PC-3 (cell line): ENCODE measurements around the gene TRIM25. TPM values are rescaled to one million over a fixed set of nuclear protein-coding genes. Genes with fewer than 3 reads are reported as not detected.

Experiments used
- ATAC-seq: fragments of 200-7000 bp; cut with Tn5 transposase; 2 replicates; pipeline ENCODE4 v1.9.1; 2020; ENCODE audit warnings: mild to moderate bottlenecking, moderate library complexity
- BruUV-seq: library from RNA; stranded (reverse); fragments of 400-500 nt; replicated peaks from 2 replicates; lab custom pipeline; 2021; lab: Mats Ljungman, UMichigan
- CTCF ChIA-PET: fragments of 300-600 bp; sonication (Branson Sonifier 250); formaldehyde crosslinking; loops from one replicate; lab custom pipeline; 2022; ENCODE audit warnings: antibody characterized with exemption; lab: Charles Lee
- POLR2A ChIA-PET: fragments of 300-600 bp; sonication (Branson Sonifier 250); formaldehyde crosslinking; loops from one replicate; lab custom pipeline; 2022; ENCODE audit warnings: antibody characterized with exemption; ENCODE audit not compliant: unreplicated experiment; lab: Charles Lee
- DNase-seq: peaks from one replicate; pipeline ENCODE4 v3.0.0-alpha.2; 2015
- H2AFZ ChIP-seq: fragments of 300-600 bp; sonication (generic); 2 replicates; pipeline ENCODE4 v1.6.0; 2016; ENCODE audit warnings: antibody characterized with exemption, low read length
- H3F3A ChIP-seq: fragments of 300-600 bp; sonication (generic); one replicate; pipeline ENCODE4 v1.6.0; 2017; ENCODE audit warnings: antibody characterized with exemption, low read length, control low read depth, mild to moderate bottlenecking; ENCODE audit not compliant: unreplicated experiment
- H3K27ac ChIP-seq: fragments of 300-600 bp; sonication (generic); 2 replicates; pipeline ENCODE4 v1.5.1; 2016; ENCODE audit warnings: mild to moderate bottlenecking, low read length
- H3K27me3 ChIP-seq: fragments of 300-600 bp; sonication (generic); 2 replicates; pipeline ENCODE4 v1.6.1; 2016; ENCODE audit warnings: low read length, mixed read lengths
- H3K36me3 ChIP-seq: fragments of 300-600 bp; sonication (generic); 2 replicates; pipeline ENCODE4 v1.6.1; 2016; ENCODE audit warnings: low read depth, mixed run types, low read length, mixed read lengths
- H3K4me1 ChIP-seq: fragments of 300-600 bp; sonication (generic); 2 replicates; pipeline ENCODE4 v1.5.1; 2016; ENCODE audit warnings: low read length; ENCODE audit not compliant: insufficient read depth
- H3K4me2 ChIP-seq: fragments of 300-600 bp; sonication (generic); 2 replicates; pipeline ENCODE4 v1.6.0; 2016; ENCODE audit warnings: low read length
- H3K4me3 ChIP-seq: fragments of 300-600 bp; sonication (generic); 2 replicates; pipeline ENCODE4 v1.5.1; 2016; ENCODE audit warnings: mild to moderate bottlenecking, low read length, mixed read lengths
- H3K79me2 ChIP-seq: fragments of 300-600 bp; sonication (generic); 2 replicates; pipeline ENCODE4 v1.6.1; 2017; ENCODE audit warnings: low read length, mixed read lengths
- H3K9ac ChIP-seq: fragments of 300-600 bp; sonication (generic); 2 replicates; pipeline ENCODE4 v1.6.0; 2016; ENCODE audit warnings: mild to moderate bottlenecking, low read length
- H3K9me2 ChIP-seq: fragments of 300-600 bp; sonication (generic); replicated peaks from 2 replicates; pipeline ENCODE4 v1.6.1; 2016; ENCODE audit warnings: mixed run types, low read length, mixed read lengths
- H3K9me3 ChIP-seq: fragments of 300-600 bp; sonication (generic); 2 replicates; pipeline ENCODE4 v1.6.1; 2016; ENCODE audit warnings: low read length, mixed read lengths
- H4K20me1 ChIP-seq: fragments of 300-600 bp; sonication (generic); 2 replicates; pipeline ENCODE4 v1.6.1; 2016; ENCODE audit warnings: low read length, mixed read lengths
- CTCF ChIP-seq: fragments of 300-600 bp; sonication (generic); conservative IDR thresholded peaks from 2 replicates; pipeline ENCODE4 v1.5.1; 2017; ENCODE audit warnings: antibody characterized with exemption, low read depth, mild to moderate bottlenecking, low read length
- EZH2 ChIP-seq: fragments of 300-600 bp; sonication (generic); IDR thresholded peaks from one replicate; pipeline ENCODE4 v1.6.1; 2017; ENCODE audit warnings: antibody characterized with exemption, mild to moderate bottlenecking, low read length; ENCODE audit not compliant: unreplicated experiment
- EZH2phosphoT487 ChIP-seq: fragments of 300-600 bp; sonication (generic); IDR thresholded peaks from 2 replicates; pipeline ENCODE4 v1.6.1; 2018; ENCODE audit warnings: mild to moderate bottlenecking, antibody characterized with exemption, low read length, borderline replicate concordance
- intact Hi-C: fragments of 100-400 bp; cut with micrococcal nuclease; formaldehyde crosslinking; loops from 2 replicates; pipeline ENCODE4 v1.9.0; 2023
- total RNA-seq: library from RNA; depleted of rRNA; stranded (reverse); fragments of >200 nt; gene quantifications from 2 replicates; pipeline ENCODE4 v1.2.3, GENCODE V29; 2014

TRIM25 gene
- total RNA-seq, 1 experiment from 2014 or later = 44.0 TPM

GRCh38 chr17:56947741-56948140 is 33.9 kb upstream of the TRIM25 start:
- TF ChIP-seq EZH2phosphoT487 (no peak), CTCF (no peak), EZH2 (no peak)
- no peak for DNase-seq

GRCh38 chr17:56945938-56946505 is 32.2 kb upstream of the TRIM25 start:
- H3K27me3 ChIP-seq = no peaks in the 10 kb centered on the region
- H3K4me2 ChIP-seq = no peak overlapping the region
- H3K27ac ChIP-seq = no peak overlapping the region
- no TSS peak for BruUV-seq
- no peak overlapping the region for H2AFZ ChIP-seq
- POLR2A ChIA-PET = interaction anchor here (0.6 kb wide), 1 partner anchor 1685 kb away, joined by 3 read pairs; no protein-coding TSS in a partner anchor
- H3K36me3 ChIP-seq = peaks cover 64% of the 10 kb centered on the region
- peaks cover under 1% of the 10 kb centered on the region; the same call in 1 of the 2 replicates for H3K79me2 ChIP-seq
- H3K9me2 ChIP-seq = no peaks in the 10 kb centered on the region
- CTCF ChIA-PET = no interaction called here
- no peaks in the 10 kb centered on the region for H3F3A ChIP-seq
- intact Hi-C loops = no loop called here
- ATAC-seq = no peak
- H4K20me1 ChIP-seq = no peaks in the 10 kb centered on the region
- no peak for DNase-seq
- no peaks in the 10 kb centered on the region for H3K4me1 ChIP-seq
- H3K9ac ChIP-seq = no peak overlapping the region
- H3K4me3 ChIP-seq = no peak overlapping the region
- no peaks in the 10 kb centered on the region for H3K9me3 ChIP-seq
- TF ChIP-seq EZH2 (no peak), EZH2phosphoT487 (no peak), CTCF (no peak)

More at GRCh38 chr17:56947741-56948140, 33.9 kb upstream of the TRIM25 start:
- no peak overlapping the region for H2AFZ ChIP-seq
- H3K9me3 ChIP-seq = no peaks in the 10 kb centered on the region
- intact Hi-C loops = no loop called here
- POLR2A ChIA-PET = no interaction called here
- H3K27me3 ChIP-seq = no peaks in the 10 kb centered on the region
- no peaks in the 10 kb centered on the region for H3K4me1 ChIP-seq
- H3K27ac ChIP-seq = no peak overlapping the region
- H3K79me2 ChIP-seq = peaks cover 17% of the 10 kb centered on the region
- no peak overlapping the region for H3K9ac ChIP-seq
- H3K36me3 ChIP-seq = peaks cover 52% of the 10 kb centered on the region
- no peak overlapping the region for H3K4me3 ChIP-seq
- no peaks in the 10 kb centered on the region for H3F3A ChIP-seq
- no peaks in the 10 kb centered on the region for H4K20me1 ChIP-seq
- no peak overlapping the region for H3K4me2 ChIP-seq
- no TSS peak for BruUV-seq
- no peak for ATAC-seq
- H3K9me2 ChIP-seq = no peaks in the 10 kb centered on the region
- CTCF ChIA-PET = interaction anchor here (0.6 kb wide), 1 partner anchor 62 kb away, joined by 3 read pairs; no protein-coding TSS in a partner anchor

GRCh38 chr17:56943505-56944125 is 29.8 kb upstream of the TRIM25 start:
- BruUV-seq = no TSS peak
- Histone ChIP-seq H3K27me3 (no peaks in the 10 kb centered on the region), H4K20me1 (no peaks in the 10 kb centered on the region), H3K27ac (no peak overlapping the region), H2AFZ (no peak overlapping the region), H3K36me3 (peaks cover 63% of the 10 kb centered on the region), H3K9ac (no peak overlapping the region), H3K79me2 (no peaks in the 10 kb centered on the region), H3F3A (no peaks in the 10 kb centered on the region), H3K9me2 (no peaks in the 10 kb centered on the region), H3K4me3 (no peak overlapping the region), H3K9me3 (no peaks in the 10 kb centered on the region), H3K4me2 (no peak overlapping the region), H3K4me1 (peaks cover 3% of the 10 kb centered on the region)
- ChIA-PET POLR2A (no interaction called here), CTCF (no interaction called here)
- intact Hi-C loops = loop anchor here (5.0 kb wide), 1 partner anchor 41 kb away; no protein-coding TSS in a partner anchor
- no peak for TF ChIP-seq EZH2phosphoT487
- no peak for ATAC-seq
- DNase-seq = no peak
